ENCODE data around the gene RMC1.

- TF ChIP-seq SIN3A (IDR thresholded peaks at IDR 0.05; ENCODE audit: borderline replicate concordance, insufficient read depth, low read length), result no peak
- no peak for TF ChIP-seq POLR2AphosphoS5 (IDR thresholded peaks at IDR 0.05; ENCODE audit: low read depth, low read length)
- no peak for TF ChIP-seq REST (IDR thresholded peaks at IDR 0.05; ENCODE audit: insufficient read depth in 1 of 2, low read depth in 2 of 2, low read length in 2 of 2)
Observed at GRCh38 chr18:23548275-23548674, 45.0 kb downstream of the RMC1 start.
